ENCODE data around the gene GIPC2. TPM values are rescaled to one million over a fixed set of nuclear protein-coding genes. Genes with fewer than 3 reads are reported as not detected.

The GIPC2 gene
- total RNA-seq, 2 experiments from 2014 or later: 0.13 to 0.21 TPM

DNA sequence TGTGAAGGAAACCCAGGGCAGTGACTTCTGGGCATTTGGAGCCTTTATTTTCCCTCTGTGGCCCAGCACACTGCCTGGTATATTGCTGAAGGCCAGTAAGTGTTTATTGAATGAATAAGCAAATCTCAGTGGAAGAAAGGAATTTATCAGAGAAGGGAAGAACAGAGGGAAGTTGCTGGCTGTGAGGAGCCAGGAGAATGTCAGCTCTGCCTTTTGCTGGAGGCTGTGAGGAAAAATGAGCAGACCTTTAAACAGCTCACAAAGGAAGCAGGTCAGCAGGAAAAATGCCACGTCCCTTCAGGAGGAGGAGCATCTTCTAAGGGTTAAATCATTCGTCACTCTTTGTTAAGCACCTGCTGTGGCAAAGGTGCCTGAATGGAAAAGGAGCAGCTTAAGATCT lies 75.9 kb downstream of the GIPC2 start:
- ChIA-PET POLR2A (no interaction called here), CTCF (no interaction called here)

DNA sequence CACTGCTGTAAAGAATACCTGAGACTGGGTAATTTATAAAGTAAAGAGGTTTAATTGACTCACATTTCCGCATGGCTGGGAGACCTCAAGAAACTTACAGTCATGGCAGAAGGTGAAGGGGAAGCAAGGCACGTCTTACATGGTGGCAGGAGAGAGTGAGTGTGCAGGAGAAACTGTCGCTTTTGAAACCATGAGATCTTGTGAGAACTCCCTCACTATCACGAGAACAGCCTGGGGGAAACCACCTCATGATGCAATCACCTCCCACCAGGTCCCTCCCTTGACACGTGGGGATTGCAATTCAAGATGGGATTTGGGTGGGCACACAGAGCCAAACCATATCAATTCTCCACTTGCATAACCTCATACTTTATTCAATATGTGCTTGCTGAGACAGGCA lies 76.6 kb downstream of the GIPC2 start:
- POLR2A ChIA-PET: no interaction called here
- CTCF ChIA-PET: no interaction called here

DNA sequence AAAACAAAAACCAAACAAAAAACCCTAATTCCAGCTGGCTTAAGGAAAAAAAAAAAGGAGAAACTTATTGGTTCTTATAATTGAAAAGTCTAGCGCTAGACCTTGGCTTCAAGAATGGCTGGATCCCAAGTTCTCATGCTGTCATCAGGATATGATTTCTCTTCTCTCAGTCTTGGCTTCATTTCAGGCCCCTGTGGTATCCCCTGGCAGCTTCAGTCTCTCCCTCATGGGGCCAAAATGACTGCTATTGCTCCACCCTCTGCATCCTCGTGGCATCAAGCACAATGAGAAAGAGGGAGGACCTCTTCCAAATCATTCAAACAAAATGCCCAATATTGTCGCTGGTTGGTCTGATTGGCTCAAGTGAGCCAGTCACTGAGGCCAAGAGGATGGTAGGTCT lies 80.7 kb downstream of the GIPC2 start:
- CTCF ChIA-PET: no interaction called here
- POLR2A ChIA-PET: no interaction called here

DNA sequence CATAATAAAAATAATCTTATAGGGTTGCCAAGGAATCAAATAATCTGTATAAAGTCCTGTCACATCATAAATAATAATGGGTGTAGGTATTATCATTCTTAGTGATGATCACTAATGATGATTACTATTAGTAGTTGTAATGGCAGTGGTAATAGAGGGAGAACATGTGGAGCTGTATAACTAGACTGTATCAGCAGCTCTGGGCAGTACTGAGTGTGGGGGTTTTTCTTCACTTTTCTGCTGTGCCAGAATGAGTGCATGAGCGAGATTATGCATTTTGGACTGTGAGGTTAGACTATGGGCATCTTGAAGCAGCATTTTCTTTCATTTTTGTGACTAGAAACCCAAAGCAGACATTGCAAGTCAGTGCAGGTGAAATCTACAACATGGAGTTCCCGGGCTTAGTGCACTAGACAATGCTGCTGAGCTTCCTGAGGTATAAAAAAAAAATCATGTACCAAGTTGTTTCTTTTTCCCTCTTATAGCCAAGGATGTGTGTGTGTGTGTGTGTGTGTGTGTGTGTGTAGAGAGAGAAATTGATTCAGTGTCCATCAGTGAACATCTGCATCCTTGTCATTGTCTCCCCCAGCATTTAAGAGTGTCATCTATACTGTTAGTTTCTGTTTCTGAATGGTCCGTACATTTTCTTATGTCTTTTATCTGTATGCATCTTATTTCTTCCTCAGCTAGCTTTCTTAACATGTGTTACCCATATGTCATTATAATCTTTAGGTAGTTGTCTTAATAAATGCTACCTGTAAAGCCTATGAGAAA lies 86.6 kb downstream of the GIPC2 start:
- ChIA-PET POLR2A (no interaction called here), CTCF (interaction anchor here (0.8 kb wide), 1 partner anchor 29 kb away, joined by 3 read pairs; no protein-coding TSS in a partner anchor)

DNA sequence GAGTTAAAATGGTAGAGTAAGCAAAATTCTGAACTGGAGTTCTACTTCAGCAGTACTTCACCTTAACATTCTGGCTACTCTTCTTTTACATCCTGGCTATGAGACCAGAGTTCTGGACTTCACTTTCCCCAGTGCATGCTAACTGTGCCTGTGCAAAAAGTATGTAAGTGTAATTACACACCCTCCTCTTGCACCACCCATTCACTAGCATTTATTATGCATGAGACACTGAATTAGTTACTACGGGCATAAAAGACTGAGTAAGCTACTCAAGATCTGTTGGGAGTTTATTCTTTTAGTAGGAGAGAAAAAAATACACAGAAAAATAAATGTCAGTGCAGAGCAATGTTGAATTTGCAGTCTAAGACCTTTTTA lies 87.2 kb downstream of the GIPC2 start:
- POLR2A ChIA-PET: no interaction called here
- CTCF ChIA-PET: no interaction called here

DNA sequence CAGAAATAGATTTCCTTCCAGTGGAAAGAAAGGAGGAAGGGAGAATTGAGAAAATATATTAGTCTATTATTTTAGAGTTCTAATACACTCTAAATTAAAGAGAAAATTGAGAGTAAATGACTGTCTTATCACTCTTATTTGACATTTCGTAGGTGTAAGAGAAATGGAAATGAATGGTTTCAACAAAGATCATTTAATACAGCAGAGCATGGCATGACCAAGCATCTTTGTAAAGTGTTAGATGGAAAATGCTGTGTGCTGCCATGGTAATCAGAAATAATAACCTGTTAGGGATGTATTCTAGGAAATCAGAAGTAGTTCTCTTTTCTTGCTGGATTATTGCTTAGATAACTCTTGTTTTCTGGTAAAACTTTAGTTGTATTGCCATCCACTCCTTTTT lies 90.9 kb downstream of the GIPC2 start:
- ChIA-PET POLR2A (no interaction called here), CTCF (no interaction called here)

DNA sequence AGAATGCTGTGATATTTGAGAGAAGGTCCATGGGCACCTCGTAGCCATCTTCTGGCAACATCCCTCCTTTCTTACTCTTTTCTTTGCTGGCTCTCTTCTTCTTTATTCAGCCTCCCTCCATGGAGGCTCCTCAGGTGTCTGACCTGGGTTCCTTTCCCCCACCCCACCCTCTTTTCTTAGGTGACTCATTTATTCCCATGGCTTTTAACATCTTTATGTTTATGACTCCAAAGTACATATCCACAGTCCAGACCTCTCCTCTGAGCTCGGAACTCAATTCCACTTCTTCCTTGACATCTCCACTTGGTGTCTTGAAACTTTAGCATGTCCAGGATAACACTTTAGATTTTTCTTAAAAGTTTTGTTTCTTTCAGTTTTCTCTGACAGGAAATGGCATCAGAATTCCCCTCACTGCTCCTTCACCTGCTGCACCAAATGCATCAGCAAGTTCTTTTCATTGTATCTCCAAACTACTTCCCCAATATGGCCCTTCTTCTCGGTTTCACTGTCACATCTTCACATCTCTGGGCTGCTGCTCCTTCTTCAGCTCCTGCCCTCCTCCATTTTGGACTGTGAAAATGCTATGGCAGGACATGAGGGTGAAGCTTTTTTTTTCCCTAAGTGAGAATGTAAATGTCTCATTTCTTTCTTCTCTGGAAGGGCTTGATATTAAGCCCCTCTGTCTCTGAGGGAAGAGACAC lies 95.9 kb downstream of the GIPC2 start:
- CTCF ChIA-PET: interaction anchor here (0.6 to 1.1 kb wide), 3 partner anchors 10 to 221 kb away, joined by 3 read pairs; no protein-coding TSS in a partner anchor
- POLR2A ChIA-PET: interaction anchor here (0.6 kb wide), 1 partner anchor 376 kb away, joined by 3 read pairs; no protein-coding TSS in a partner anchor

DNA sequence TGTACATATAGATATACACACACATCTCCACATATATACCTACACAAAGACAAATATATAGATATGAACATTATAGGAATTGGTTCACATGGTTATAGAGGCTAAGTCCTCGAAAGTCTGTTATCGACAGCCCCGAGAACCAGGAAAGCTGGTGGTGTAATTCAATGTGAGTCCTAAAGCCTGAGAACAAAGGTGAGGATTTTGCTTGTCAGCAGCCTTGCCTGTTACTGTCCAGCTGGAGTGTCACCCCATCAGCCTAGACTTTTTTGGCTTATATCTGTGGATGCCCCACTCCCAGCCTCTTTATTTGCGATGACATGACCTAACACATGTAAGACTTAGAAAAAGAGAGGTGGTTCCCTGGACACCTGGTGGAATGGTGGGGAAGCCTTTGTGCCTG lies 97.0 kb downstream of the GIPC2 start:
- ChIA-PET POLR2A (no interaction called here), CTCF (no interaction called here)

DNA sequence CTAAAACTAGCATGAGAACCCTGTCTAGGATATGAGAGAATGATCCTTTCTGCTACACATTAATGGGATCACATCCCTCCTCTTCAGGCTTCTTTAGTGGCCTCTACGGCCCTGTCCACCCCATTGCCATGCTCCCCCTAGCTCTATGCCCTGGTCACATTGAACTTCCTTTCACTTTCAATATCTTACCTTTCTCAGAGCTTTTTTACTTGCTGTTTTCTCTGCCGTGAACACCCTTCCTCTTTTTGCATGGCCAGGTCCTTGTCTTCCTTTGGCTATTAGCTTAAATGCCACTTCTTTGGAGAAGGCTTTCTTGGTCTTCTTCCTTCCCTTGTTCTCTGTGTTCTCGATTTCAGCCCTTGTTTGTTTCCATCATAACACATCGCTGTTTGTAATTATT lies 97.4 kb downstream of the GIPC2 start:
- POLR2A ChIA-PET: no interaction called here
- CTCF ChIA-PET: interaction anchor here (0.9 kb wide), 1 partner anchor 218 kb away, joined by 3 read pairs; no protein-coding TSS in a partner anchor

DNA sequence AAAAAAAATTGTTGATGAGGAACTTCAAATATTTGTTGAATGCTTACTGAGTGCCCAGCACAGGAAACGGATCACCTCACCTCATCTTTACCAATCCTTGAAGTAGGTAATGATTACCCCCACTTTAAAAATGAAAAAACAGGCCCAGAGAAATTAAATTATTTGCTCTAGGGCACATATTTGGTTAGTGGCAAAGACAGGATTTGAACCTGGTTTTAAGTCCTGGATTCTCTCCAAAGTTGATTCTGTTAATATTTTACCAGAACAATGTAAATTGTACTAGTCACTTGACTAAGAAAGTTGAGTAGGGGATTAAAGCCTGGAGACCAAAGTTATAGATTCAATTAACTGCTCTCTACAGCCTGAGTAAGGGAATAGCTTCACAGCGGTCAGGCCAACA lies 97.9 kb downstream of the GIPC2 start:
- ChIA-PET POLR2A (no interaction called here), CTCF (interaction anchor here (0.9 kb wide), 1 partner anchor 217 kb away, joined by 3 read pairs; no protein-coding TSS in a partner anchor)

DNA sequence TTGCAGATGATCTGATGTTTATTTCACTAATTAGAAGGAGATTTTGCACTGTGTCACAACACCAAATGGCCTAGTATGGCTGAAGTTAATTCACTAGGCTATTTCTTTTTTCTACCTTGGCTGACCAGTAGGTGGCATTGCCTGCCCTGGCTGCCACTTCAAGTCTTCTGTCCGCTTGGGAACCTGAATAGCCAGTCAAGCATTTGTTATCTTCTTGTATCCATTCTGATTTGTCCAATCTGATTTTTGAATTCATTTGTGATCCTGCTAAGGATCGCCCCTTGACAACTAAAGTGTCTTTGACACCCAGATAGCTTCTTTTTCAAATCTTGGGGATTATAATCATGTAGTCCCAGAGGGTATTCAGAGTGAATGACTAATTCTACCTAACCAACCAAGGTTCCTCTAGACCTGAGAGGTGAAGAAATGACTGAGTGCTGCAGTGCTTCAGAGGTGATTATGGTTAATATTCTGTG lies 99.4 kb downstream of the GIPC2 start:
- ChIA-PET POLR2A (no interaction called here), CTCF (no interaction called here)

DNA sequence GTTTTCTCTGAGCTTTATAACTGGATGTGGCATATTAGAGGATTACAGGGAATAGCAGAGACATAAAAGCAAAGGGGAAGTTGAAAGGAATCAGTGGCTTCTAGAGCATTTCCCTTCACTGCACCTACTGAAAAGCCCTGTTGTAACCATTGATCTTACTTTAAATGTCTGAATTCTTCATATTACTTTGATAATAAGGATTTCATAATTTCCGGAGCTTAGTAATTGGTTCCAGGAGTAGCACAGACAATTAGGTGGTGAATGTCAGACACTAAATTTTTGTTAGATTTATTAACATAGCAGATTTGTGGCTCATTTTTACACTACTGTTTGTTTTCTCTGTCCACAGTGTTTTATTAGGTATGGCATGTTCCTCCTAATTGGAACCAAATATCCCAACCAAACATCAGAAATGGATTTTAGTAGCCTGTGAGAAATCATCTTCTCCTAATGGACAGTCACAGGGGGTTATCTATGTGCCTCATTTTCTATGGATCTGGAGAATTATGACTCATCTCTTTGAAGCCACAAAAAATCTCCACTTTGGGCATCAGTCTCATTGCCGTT lies 100.5 kb downstream of the GIPC2 start:
- POLR2A ChIA-PET: no interaction called here

DNA sequence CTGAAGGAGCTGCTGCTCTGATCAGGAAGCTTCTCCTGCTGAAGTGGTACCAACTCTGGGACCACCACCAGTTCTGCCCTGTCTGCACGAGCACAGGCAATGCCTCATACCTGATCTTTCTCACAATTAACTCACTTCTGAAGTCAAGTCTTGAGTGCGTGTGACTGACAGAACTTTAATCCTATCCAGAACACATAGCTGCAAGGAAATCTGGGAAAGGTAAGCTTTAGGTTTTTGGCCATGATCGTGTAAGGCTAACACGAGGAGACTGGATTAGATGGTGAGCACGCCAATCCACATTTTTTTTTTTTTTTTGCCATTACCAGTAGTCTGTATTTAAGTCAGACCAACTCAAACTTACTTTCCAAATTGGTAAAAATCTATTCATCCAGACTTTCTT lies 101.3 kb downstream of the GIPC2 start:
- POLR2A ChIA-PET: no interaction called here
- CTCF ChIA-PET: interaction anchor here (1.5 kb wide), 1 partner anchor 470 kb away, joined by 3 read pairs; no protein-coding TSS in a partner anchor

More for the DNA sequence above, 100.5 kb downstream of the GIPC2 start:
- CTCF ChIA-PET: interaction anchor here (1.5 kb wide), 1 partner anchor 471 kb away, joined by 3 read pairs; no protein-coding TSS in a partner anchor

DNA sequence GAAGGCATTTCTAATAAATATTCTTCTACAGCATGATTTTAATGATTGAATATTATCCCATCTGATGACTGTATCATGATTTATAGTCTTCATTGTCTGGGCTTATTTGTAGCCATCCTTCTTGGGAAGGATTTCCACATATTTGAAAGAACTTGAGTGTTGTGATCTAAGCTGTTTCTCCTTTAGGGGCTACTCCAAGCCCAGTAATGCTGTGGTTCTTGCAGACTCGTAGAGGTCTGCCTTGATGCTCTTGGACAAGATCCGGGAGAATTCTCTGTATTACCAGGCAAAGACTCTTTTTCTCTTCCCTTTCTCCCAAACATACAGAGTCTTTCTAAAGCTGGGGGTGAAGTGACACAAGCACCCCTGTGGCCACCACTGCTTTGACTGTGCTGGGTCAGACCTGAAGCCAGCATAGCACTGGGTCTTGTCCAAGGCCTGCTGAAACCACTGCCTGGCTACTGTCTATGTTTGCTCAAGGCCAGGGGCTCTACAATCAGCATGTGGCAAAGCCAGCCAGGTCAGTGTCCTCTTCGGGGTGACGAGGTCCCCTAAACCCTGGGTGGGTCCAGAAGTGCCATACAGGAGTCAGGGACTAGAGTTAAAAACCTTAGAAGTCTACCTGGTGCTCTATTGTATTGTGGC lies 107.4 kb downstream of the GIPC2 start:
- CTCF ChIA-PET: no interaction called here
- POLR2A ChIA-PET: no interaction called here

DNA sequence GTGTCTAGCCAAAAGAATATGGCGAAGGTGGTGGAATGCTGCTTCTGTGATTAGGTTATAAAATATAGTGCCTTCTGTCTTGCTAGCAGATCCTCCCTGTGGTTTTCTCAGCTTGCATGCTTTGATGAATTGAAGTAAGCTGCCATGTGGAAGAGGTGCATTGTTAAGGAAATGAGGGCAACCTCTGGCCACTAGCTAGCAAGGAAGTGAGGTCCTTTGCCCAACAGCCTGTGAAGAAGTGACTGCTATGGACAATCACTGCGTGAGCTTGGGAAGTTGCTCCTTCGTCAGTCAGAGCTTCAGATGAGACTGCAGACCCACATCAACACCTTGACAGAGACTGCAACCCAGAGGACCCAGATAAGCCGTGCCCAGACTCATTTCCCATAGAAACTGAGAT lies 109.4 kb downstream of the GIPC2 start:
- ChIA-PET POLR2A (no interaction called here), CTCF (no interaction called here)

DNA sequence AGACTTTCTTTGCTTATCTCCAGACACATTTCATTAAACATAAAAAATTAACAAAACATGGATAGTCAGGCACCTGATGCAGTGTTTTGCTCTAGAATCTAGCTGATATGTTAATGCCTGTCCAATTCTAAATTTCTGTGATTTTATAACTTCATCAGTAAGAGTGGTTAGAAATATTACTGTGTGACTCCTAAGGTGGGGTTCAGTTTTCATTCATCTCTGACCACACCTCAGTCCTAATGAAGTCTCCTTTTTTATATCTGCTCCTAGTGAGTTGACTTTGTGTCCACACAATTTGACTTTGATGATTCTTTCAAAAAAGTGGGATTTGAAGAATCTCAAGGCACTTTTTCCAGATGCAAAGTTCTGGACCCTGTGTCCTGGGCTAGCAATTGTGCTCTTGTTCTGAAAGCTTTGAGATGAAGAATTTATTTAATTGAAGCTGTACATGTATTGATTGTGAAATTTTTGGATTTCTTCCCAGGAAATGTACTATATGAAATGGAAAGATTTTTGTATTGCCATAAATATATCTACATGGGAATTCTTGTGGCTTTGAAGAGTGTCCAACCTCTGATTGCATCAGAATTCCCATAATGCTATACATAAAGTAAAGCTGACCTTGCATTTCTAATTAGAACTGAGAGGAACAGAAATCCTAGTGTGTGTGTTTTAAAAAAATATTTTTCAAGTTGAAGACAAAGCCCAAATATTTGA lies 111.2 kb downstream of the GIPC2 start:
- ChIA-PET POLR2A (no interaction called here), CTCF (no interaction called here)

DNA sequence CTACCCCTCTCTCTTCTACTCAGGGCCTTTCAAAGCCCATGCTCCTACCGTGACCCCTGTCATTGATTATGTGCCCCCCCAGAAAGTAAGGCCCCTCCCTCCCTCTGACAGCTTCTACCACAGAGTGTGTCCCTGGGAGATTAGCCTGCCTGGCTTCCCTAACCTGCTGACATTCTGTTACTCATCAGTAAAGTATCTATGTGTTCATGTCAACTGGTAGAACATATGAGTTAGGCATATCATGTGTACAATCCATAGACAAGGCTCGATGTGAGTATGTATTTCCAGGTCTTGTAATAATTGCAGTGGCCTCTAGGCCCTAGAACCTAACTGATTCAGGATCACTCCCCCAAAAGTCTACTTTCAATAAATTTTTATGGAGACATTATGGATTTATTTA lies 120.0 kb downstream of the GIPC2 start:
- ChIA-PET CTCF (no interaction called here), POLR2A (no interaction called here)

DNA sequence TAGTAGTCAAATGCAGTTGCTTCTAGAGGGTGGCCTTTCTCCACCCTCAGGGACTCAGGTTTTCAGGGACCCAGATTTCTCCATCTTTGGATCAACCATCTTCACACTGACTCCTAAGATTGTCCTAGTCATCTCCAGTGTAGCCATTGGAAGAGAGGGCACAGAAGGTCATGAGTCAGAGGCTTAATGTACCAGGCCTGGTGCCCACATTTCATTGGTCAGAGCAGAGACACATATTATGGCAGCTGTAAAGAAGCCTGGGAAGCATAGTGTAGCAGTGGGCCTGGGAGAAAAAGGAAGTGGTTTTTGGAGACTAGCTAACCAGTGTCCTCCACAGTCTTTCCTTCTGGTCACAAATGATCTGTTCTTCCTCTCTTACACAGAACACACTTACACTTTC lies 122.5 kb downstream of the GIPC2 start:
- ChIA-PET CTCF (no interaction called here), POLR2A (no interaction called here)

DNA sequence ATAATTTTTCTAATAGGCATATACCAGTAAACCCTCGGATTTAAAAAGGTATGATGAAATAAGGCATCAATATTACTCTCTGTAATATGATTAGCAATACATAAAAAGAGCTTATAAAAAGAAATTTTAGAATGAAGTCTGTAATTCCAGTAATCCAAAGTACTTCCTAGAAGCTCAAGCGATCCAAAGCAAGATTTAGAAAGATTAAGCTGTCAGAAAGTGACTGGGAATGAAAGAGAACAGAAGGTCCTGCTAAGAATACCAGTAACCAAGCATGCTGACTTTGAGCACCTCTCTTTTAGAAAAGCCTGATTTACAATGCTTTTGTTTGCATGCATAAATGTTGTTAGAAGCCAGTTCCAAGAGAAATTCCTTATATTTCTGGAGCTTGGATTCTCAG lies 125.1 kb downstream of the GIPC2 start:
- CTCF ChIA-PET: no interaction called here
- POLR2A ChIA-PET: no interaction called here
